Stimulated activated CD4-positive, alpha-beta T cell treated with anti-CD3 and anti-CD28 coated beads, Interleukin-15, amount 100 ng/mL, for 24 hours (primary cell): ENCODE measurements around the gene JAML.
A peak's percentile ranks its signal among the peaks of the same experiment; 100 is the strongest.
"Not testable (repeated sequence)": the region's sequence is repeated elsewhere in the genome, so short reads cannot be mapped to it uniquely, and the experiment has no call there.

Experiments
- DNase-seq: peaks from one replicate; pipeline ENCODE4 v3.0.0-alpha.2; 2020

JAML gene

DNA sequence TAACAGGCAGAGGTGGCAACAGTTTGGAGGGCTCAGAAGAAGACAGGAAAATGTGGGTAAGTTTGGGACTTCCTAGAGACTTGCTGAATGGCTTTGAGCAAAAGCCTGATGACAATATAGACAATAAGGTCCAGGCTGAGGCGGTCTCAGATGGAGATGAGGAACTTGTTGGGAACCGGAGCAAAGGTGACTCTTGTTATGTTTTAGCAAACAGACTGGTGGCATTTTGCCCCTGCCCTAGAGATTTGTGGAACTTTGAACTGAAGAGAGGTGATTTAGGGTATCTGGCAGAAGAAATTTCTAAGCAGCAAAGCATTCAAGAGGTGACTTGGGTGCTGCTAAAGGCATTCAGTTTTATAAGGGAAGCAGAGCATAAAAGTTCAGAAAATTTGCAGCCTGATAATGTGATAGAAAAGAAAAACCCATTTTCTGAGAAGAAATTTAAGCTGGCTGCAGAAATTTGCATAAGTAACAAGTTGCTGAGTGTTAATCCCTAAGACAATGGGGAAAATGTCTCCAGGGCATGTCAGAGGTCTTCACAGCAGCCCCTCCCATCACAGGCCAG lies 33.8 kb downstream of the JAML start:
- DNase-seq, result not testable (repeated sequence)

DNA sequence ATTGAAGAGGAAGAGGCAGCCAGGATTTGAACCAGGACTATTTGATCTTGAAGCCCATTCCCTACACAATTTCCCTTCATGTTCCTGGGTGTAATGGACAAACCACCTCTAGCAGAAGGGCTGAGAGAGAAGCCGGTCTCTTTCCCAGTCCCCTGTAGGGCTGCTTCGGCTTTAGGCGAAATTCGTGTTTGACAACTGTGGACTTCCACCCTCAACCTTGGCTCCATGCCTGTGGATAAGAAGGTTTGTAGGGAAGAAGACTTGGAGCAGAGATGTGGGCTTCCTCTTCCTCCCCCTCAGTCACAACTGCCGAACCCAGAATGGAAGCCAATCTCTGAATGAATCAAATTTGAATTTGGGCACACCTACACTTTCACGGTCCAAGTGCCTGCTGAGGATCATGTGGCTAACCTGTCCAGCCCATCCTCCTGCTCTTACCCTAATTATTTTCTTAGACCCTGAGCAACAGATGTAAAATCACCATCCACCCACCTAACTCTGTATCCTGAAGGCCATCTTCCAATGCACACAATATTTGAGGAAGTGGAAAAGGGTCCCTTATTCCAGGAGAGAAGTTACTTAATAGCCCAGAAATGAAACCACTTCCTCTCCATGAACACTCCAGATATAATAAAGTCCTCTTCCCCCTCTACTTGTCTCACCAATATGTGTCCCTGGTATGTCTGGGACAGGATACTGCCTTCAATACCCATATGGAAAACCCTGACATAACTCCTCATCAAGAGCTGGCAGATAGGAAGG lies 38.3 kb downstream of the JAML start:
- no peak for DNase-seq

DNA sequence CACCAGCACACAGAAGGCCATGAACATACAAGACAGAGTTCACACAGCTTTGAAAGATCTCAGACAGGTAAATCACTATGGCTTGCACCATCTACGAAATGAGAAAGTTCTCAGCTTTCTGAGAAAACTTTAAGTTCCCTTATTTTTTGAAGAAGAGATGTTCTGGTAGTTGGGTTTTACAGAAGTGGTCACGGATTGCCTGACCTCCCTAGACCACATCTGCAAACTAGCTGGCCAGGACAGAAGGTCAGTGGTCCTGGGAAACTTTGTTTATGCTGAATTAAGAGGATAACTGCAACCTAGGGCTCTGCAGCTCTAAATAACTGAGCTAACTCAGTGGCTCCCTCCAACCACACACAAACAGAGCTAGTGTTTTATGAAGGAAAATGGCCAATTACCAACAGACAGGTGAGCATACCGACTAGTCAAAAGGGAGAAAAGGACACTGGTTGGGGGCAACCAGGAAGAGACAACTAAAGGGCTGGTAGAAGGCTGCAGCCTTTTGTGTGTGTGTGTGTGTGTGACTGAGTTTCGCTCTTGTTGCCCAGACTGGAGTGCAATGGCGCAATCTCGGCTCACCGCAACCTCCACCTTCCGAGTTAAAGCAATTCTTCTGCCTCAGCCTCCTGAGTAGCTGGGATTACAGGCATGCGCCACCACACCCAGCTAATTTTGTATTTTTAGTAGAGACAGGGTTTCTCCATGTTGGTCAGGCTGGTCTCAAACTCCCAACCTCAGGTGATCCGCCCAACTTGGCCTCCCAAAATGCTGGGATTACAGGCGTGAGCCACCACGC lies 39.8 kb downstream of the JAML start:
- DNase-seq, result no peak

DNA sequence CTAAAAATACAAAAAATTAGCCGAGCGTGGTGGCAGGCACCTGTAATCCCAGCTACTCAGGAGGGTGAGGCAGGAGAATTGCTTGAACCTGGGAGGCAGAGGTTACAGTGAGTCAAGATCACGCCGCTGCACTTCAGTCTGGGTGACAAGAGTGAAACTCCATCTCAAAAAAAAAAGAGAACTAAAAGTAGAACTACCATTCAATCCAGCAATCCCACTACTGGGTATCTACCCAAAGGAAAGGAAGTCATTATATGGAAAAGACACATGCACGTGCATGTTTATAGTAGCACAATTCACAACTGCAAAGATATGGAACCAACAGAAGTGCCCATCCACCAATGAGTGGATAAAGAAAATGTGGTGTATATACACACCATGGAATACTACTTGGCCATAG lies 41.1 kb downstream of the JAML start:
- not testable (repeated sequence) for DNase-seq

DNA sequence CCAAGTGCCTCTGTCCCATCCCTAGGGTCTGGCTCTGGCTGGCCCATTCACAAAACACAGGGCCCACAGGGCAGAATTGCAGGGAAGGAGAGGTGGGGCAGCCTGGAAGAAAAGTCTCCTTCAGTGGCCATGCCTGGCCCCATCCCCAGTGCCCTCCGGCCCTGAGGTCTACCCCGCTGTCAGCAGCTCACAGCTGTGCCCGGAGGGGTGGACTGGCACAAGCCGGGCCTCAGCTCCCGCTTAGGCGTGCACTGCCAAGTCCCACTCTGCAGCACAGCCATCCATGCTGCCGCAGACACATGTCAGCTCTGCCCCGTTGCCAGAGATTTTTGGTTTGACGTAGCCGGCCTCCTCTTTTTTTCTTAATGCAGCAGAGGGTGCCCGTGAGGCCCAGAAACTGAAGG lies 44.5 kb downstream of the JAML start:
- DNase-seq, result no peak

DNA sequence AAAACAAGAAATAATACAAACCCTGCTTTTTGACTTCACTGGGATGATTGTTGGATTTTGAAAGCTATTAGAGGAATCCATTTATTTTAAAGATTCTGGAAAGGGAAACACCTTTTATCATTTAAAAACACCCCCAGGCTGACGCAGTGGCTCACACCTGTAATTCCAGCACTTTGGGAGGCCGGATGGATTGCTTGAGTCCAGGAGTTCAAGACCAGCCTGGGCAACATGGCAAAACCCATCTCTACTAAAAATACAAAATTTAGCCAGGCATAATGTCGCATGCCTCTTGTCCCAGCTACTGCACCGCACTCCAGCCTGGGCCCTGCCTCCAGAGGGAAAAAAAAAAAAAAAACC lies 48.1 kb downstream of the JAML start:
- DNase-seq, result no peak

DNA sequence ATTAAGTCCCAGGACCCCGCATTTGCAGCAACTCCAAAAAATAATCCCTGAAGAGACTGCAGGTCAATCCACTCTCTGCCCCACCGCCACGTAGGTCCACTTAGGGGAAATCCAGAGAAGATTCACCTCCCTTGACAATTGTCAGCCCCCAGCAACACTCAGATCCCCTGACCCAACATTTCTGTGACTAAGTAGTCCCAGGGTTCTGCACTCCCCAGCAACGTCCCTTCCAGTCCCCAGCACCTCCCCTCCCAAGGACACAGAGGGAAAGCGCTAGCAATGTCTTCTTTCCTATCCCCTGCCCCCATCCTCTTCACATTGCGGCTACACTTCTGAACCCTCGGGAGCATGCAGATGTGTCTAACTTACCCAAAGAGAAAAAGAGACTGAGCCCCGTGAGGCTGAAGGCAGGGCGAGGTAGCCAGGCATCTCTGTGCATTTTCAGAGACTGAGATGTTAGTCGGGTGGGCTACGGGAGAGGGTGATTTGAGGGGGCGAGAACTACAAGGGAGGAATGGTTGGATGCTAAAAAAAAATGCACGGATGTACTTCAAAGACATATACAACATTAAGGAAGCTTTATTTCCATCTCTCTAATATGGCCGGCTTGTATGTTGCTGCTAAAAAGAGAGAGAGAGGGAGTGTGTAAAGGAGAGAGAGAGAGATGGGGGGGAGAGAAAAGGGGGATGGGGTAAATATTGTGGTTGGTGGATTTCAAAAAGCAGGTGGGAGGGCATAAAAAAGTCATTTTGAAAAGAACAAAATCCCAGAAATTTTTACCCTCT lies 48.6 kb downstream of the JAML start, which contains the start of gene SCN2B:
SCN2B (minus strand) TSS at position 647 of the 785 bp plus-strand sequence; CDS start at position 439, 208 bp downstream.
- DNase-seq, result no peak

DNA sequence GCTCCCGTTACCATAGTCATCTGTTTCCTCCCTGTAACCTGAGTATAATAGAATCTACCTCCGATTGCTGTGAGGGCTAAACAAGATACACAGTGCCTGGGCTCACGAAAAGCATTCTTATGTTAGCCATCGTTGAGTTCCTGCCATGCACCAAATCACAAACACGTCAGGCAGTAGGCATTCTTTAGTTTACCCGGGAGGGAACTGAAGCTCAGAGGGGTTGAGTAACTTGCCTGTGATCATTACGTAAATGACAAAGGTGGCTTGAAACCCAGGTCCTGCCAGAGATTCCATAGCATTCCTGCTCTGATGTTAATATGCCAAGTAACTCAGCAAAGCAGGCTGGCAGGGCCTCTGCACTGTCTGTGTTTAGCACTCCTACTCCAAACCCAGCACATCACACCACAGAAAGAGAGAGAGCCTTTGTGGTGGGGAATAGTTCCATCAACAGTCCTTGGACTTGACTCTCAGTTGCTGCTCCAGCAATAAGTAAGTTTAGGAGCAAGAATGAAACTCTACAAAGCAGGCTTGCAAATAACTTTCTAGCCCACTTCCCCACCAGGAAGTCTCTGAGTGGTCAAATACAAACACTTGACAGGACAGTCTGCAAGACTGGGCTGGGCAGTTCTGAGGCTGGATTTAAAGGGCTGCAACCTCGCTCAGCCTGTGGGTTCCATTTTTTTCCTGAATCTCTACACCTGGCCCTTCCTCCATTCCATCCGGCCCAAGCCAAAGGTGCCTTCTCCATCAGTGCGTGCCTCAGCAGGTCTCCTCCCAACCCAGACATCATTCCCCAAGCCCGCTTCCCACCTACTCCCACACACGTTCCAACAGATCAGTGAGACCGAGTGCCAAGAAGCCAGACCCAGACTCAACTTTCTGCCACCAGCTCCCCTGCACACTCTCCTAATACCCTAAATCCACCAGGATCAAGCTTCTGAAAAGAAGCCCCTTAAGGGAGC lies 49.5 kb downstream of the JAML start:
- DNase-seq, result no peak

DNA sequence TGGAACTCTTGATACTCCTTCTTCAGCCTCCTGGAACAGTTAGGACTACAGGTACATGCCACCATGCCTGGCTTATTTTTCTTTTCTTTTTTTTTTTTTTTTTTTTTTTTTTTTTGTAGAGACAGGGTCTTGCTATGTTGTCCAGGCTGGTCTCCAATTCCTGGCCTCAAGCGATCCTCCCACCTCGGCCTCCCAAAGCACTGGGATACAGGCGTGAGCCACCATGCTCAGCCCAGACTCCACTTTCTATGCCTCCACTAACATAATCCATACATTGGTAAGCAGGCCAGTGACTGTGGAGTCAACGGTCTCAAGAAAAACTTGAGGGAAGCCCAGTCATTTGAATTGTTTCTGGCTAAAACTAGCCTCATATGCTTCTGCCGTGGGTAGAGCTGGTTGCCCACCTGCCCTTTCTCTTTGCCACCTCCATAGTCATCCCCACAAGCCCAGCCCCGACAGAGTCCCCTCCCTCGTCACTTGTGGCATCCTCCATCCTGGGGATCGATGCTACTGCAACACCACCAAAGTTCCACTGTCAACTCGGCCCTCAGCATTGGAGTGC lies 50.7 kb downstream of the JAML start:
- no peak for DNase-seq

DNA sequence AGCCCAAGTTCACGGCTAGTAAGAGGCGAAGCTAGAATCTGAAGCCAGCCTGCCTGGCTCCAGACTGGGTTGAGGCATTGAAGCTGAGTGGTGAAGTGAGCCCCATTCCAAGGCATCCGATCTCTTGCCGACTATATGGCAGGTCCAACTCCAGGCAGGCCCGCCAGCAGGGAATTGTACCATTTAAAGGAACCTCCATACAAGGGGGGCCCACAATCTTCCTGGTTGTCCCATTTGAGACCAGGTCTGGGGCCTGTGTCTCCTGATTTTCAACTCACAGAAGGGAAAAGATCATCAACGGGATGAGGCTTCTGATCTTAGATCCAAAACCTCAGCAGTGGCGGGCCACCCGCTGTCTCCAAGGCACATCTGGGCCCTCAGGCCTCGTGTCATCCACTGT lies 52.5 kb downstream of the JAML start:
- DNase-seq, result no peak

DNA sequence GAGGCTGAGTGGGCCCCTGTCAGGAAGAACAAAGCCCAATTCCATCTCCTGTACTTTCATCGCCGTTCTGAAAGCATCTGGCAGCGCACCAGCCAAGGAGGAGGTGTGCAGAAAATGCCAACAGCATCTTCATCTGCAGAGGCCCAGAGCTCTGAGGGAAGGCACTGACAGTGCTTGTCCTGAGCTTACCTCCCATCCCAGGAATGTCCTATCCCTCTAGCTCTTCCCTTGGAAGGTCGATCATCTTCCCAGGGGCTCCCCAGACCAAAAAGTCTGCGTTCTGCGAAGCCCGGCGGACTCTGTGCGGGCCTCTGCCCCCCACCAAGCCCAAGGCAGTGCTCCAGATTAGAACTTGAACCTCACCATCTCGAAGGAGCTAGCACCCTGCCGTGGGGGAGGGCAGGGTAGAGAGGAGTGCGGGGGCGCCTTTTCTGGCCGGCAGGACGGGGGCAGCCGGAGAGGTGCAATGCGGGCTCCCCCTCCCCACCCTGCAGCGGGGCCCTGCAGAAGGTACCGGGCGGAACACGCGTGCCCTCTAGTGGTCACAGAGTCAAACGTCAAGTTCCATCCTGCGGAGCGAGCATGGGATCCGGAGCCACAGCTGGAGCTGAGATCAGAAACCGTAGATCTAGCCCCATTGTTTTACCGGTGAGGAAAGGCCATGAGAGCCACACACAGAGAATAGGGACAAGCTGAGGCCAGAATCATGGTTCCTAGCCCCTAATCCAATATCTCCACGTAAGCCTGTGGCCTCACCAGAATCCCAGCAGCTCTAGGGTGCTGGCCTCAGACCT lies 53.3 kb downstream of the JAML start:
- DNase-seq, result peak; percentile 83

DNA sequence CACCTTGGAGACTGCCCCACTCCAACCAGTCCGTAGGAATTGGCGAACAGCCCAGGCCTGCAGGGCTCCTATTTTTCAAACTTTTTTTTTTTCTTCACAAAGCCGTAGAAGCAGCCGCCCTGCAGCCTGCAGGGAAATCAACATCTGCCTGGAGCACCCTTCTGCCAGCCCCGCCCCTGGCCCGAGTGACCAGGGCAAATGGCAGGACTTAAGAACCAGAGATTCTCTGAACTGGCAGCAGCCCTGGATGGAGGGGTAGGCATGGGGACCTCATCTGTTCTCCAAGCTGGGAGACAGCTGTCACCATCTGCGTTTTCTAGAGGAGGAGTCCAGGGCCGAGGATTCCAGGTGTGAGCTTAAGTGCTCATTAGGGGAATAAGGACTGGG lies 53.9 kb downstream of the JAML start:
- DNase-seq, result no peak

DNA sequence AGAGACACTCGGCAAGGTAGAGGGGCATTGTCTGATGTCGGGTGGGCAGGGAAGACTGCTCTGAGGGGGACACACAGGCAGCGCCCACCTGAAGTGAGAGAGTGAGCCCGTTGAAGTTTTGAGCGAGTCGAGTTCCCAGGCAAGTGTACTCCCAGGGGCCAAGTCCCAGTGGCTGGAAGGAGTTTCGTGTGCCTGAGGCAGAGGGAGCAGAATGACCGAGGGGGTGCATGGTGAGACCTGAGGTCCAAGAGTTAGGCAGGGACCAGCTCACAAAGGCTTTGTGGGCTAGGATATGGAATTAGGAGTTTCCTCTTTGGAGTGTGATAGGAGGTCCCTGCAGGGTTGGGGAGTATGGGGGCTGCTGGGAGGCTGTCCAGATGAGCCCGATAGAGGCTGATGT lies 54.6 kb downstream of the JAML start:
- no peak for DNase-seq

DNA sequence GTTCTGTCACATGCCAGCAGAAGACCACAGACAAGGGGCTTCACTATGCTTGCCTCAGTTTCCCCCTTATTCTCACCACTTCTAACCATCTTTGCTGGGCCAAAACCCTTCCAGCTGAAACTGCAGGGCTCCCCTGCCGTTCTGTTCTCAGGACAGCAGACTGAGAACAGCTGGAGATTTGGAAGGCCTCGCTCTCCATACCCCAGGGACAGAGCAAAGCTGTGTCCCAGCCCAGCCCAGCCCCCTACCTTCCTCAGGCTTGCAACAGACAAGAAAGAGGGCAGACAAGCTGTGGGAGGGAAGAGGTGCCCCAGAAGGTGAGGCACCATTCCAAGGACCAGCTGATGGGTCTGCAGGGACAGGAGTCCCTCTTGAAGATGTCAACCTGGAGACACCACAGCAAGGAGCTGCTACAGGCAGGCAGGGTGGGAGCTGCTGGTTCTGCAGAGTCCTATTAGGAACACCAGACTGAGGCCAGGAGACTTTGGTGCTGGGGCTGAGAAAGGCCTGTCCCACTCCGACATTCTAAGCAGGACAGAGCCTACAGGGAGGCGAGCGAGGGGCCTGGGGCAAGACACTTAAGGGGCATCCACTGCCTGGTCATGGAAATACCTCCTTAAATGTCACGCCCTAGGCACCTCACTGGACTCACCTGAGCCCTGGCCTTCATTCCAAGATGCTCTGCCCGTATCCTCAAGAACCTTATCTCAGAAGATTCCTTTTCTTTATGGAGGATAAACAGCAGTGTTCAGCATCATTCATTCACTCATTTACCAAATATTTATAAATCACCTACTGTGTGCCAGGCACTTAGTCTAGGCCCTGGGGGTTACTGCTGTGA lies 55.3 kb downstream of the JAML start:
- no peak for DNase-seq

DNA sequence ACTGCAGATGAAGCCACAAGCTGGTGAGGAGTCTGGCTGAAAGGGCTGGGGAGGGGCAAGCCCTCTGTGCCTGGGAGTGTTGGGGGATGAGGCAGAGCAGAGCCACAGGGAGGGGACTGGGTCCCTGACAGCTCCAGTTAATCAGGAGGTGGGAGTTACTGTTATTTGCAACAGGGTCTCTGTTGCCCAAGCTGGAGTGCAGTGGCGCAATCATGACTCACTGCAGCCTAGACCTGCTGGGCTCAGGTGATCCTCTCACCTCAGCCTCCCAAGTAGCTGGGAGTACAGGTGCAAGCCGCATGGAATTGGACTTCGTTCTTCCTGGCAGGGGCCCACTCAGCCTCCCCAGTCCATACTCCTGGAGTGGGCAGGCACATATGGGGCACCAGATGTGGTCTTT lies 56.1 kb downstream of the JAML start:
- no peak for DNase-seq

DNA sequence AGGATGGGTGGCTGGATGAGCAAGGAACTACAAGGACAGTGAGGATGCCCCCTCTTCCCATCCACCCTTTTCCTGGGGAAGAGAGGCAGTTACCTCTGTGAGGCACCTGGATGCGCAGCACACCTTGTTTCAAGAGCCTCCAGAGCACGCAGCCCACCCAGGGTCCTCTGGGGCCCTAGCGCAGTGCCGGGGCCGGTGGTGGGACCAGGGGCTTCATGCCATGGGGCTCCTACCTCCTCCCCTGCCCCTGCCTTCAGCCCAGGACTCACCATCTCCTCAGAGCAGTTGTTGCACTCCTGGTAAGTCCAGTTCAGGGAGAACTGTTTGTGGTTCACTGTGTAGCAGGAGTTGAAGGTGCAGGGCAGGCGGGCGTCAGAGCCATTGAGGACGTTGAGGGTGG lies 56.5 kb downstream of the JAML start:
- DNase-seq, result no peak

DNA sequence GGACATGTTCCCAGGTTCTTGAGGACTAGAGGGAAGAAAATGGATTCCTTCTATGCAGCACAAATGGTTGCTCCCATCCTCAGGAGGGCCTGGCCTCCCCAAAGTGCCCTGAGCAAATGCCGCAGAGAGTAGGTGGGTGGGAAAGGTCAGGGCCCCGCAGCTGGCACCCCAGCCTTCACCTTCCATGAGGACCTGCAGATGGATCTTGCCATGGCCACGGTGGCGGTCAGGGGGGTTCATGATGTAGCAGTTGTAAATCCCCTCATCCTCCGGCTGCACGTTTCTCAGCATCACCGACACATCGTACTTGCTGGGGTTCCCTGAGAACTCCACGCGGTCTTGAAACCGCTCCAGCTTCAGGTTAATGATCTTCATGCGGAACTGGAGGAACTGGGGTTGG lies 56.9 kb downstream of the JAML start:
- no peak for DNase-seq

DNA sequence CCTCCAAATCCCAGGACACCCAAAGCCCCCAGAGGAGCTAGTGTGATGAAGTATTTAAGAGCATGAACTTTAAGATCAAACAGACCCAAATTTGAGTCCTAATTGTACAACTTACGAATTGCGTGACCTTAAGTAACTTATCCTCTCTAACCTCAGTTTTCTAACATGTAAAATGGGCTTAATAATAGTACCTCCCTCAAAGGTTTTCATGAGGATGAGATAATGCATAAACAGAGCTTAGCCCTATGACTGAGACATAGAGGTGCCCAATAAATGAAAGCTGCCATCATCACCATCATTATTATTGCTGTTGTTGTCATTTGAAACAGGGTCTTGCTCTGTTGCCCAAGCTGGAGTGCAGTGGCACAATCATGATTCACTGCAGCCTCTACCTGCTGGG lies 57.6 kb downstream of the JAML start:
- no peak for DNase-seq

DNA sequence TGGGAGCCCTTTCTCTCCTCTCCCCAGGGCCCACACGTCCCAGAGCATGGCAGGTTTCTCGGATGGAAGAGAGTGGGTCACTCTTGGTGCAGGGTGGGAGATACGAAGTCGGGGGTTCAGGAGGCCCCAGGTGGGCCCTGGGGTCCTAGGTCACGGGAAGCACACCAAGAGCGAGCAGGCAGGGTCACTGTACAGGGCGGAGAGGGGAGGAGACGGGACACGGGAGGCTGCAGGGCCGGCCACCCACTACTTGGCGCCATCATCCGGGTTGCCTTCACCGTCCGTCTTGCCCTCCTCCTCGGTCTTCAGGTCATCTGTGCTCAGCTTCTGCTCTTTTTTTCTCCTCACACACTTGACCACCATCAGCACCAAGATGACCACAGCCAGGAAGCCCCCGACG lies 58.2 kb downstream of the JAML start:
- no peak for DNase-seq

DNA sequence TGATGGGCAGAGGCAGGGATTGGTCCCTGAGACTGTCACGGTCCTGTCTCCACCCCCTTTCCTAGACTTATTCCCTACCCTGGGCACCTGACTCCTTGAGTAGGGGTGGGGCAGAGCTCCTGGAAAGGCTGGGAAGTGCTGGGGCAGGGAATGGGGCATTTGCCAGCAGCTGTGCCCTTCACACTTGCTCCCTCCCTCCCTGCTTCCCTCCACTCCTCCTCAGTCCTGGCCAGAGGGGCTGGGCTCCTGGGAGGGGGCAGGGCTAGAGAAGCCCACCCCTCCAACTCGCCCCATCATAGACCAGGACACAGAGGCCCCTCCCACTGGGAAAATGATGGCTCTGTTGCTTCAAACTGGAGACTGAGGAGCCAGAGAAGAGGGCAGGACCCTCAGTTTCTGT lies 59.9 kb downstream of the JAML start:
- DNase-seq, result no peak
